HepG2 (cell line): ENCODE data around the gene EPB41L2. TPM values are rescaled to one million over a fixed set of nuclear protein-coding genes. Genes with fewer than 3 reads are reported as not detected.
A peak's percentile ranks its signal among the peaks of the same experiment; 100 is the strongest.

Experiments
- ATRX ChIP-seq: sonication (generic); formaldehyde crosslinking; IDR thresholded peaks from 2 replicates; pipeline ENCODE4 v1.4.0; 2020; ENCODE audit warnings: missing genetic modification reagents, borderline replicate concordance
- CBX1 ChIP-seq: IDR thresholded peaks from one replicate; pipeline ENCODE4 v1.6.1; 2016; ENCODE audit warnings: antibody characterized with exemption, low read depth
- DRAP1 ChIP-seq: IDR thresholded peaks from 2 replicates; pipeline ENCODE4 v1.6.1; 2016; ENCODE audit warnings: missing genetic modification reagents, missing compliant biosample characterization
- HNF1A ChIP-seq, 2 experiments: sonication (generic) in 1 of 2; formaldehyde crosslinking in 1 of 2; IDR thresholded peaks; 2 replicates each; pipeline versions ENCODE4 v1.4.0 to v1.6.1; 2016 to 2020; ENCODE audit warnings: borderline replicate concordance in 1 of 2, low read depth in 1 of 2, mild to moderate bottlenecking in 1 of 2, missing genetic modification reagents in 1 of 2
- HOXA7 ChIP-seq: sonication (generic); formaldehyde crosslinking; IDR thresholded peaks from 2 replicates; pipeline ENCODE4 v1.8.1; 2022; ENCODE audit warnings: mild to moderate bottlenecking, missing genetic modification reagents, moderate library complexity
- JDP2 ChIP-seq: sonication (generic); formaldehyde crosslinking; IDR thresholded peaks from 2 replicates; pipeline ENCODE4 v1.8.1; 2022; ENCODE audit warnings: missing genetic modification reagents, borderline replicate concordance
- MAF1 ChIP-seq: sonication (generic); formaldehyde crosslinking; IDR thresholded peaks from 2 replicates; pipeline ENCODE4 v1.5.0; 2020; ENCODE audit warnings: missing genetic modification reagents, borderline replicate concordance
- MED13 ChIP-seq: sonication (generic); formaldehyde crosslinking; IDR thresholded peaks from 2 replicates; pipeline ENCODE4 v1.5.0; 2020; ENCODE audit warnings: missing genetic modification reagents
- SRF ChIP-seq: IDR thresholded peaks from 2 replicates; pipeline ENCODE4 v1.6.1; 2011; ENCODE audit warnings: mild to moderate bottlenecking, low read depth, low read length, moderate library complexity
- SSRP1 ChIP-seq: IDR thresholded peaks from 2 replicates; pipeline ENCODE4 v1.6.1; 2016; ENCODE audit warnings: control low read depth
- TAF15 ChIP-seq: fragments of 200-400 bp; formaldehyde crosslinking; IDR thresholded peaks from one replicate; pipeline ENCODE4 v1.6.1; 2018; ENCODE audit warnings: mild to moderate bottlenecking, low read depth, low read length; ENCODE audit not compliant: poor library complexity, severe bottlenecking
- TFAP4 ChIP-seq: sonication (generic); IDR thresholded peaks from 2 replicates; pipeline ENCODE4 v1.6.1; 2016; ENCODE audit warnings: low read depth, borderline replicate concordance
- THRA ChIP-seq: sonication (generic); formaldehyde crosslinking; IDR thresholded peaks from 2 replicates; pipeline ENCODE4 v1.4.0; 2020; ENCODE audit warnings: missing genetic modification reagents, borderline replicate concordance
- ZNF326 ChIP-seq: sonication (generic); formaldehyde crosslinking; IDR thresholded peaks from 2 replicates; pipeline ENCODE4 v1.4.0; 2020; ENCODE audit warnings: missing genetic modification reagents, borderline replicate concordance
- ZNF574 ChIP-seq: sonication (generic); formaldehyde crosslinking; IDR thresholded peaks from 2 replicates; pipeline ENCODE4 v1.4.0; 2020; ENCODE audit warnings: missing genetic modification reagents
- ZNF614 ChIP-seq: IDR thresholded peaks from 2 replicates; pipeline ENCODE4 v1.6.1; 2018; ENCODE audit warnings: missing biosample characterization, missing genetic modification reagents, inconsistent platforms, borderline replicate concordance
- ZSCAN22 ChIP-seq: sonication (generic); formaldehyde crosslinking; IDR thresholded peaks from 2 replicates; pipeline ENCODE4 v1.4.0; 2020; ENCODE audit warnings: mild to moderate bottlenecking, missing genetic modification reagents
- polyA plus RNA-seq, 8 experiments: library from polyadenylated mRNA; depleted of rRNA in 3 of 8; stranded (reverse) in 7 of 8; unstranded in 1 of 8; fragments of >200 nt; fragmentation: Illumina TruSeq in 4 of 8; extraction: Trizol in 4 of 8; gene quantifications; 2 replicates each; pipeline versions ENCODE4 v1.2.1 to v1.2.3, GENCODE V29; 2011 to 2016; ENCODE audit warnings: low read depth in 4 of 8, missing spikeins in 1 of 8, mixed read lengths in 1 of 8; ENCODE audit not compliant: insufficient read depth in 1 of 8
- total RNA-seq, 5 experiments: library from RNA; depleted of rRNA; stranded (reverse); fragments of >200 nt; fragmentation: Illumina TruSeq; extraction: Trizol; gene quantifications; 2 replicates each; pipeline ENCODE4 v1.2.3, GENCODE V29; 2016; ENCODE audit warnings: low read depth in 1 of 5

Gene EPB41L2
- total and polyA plus RNA-seq, 2 of the 13 experiments (the other 11 are each of a cell fraction or from before 2014, with no cell fraction given): 41.7 to 56.4 TPM

GRCh38 chr6:131038597-131039344, 24.3 kb downstream of the EPB41L2 start (continued):
- no peak for TF ChIP-seq HOXA7
- TF ChIP-seq JDP2 (CRISPR knock-in tag): no peak
- peak; percentile 92 for TF ChIP-seq ZNF614 (CRISPR knock-in tag)
- TF ChIP-seq DRAP1 (CRISPR knock-in tag): peak; percentile 65
- TF ChIP-seq MED13 (CRISPR knock-in tag): no peak
- TF ChIP-seq HNF1A (IDR thresholded peaks at IDR 0.05; ENCODE audit: low read depth): peak; percentile 59; the same call in 1 of the 2 replicates
- peak; percentile 84; the same call in 1 of the 2 replicates for TF ChIP-seq HNF1A (CRISPR knock-in tag; IDR thresholded peaks at IDR 0.05; ENCODE audit: borderline replicate concordance)
- peak; percentile 97 for TF ChIP-seq SSRP1 (CRISPR knock-in tag)
- TF ChIP-seq TFAP4: peak; percentile 69
- no peak for TF ChIP-seq CBX1
- TF ChIP-seq TAF15: no peak
- TF ChIP-seq ZSCAN22 (CRISPR knock-in tag): no peak
- no peak for TF ChIP-seq MAF1 (CRISPR knock-in tag)
- no peak for TF ChIP-seq ZNF326 (CRISPR knock-in tag)
- no peak for TF ChIP-seq ATRX
- peak; percentile 27; the same call in 1 of the 2 replicates for TF ChIP-seq ZNF574 (CRISPR knock-in tag)
- TF ChIP-seq THRA: peak; percentile 81
- TF ChIP-seq SRF: no peak
